ENCODE data around the gene ERCC1.

ERCC1 gene

DNA sequence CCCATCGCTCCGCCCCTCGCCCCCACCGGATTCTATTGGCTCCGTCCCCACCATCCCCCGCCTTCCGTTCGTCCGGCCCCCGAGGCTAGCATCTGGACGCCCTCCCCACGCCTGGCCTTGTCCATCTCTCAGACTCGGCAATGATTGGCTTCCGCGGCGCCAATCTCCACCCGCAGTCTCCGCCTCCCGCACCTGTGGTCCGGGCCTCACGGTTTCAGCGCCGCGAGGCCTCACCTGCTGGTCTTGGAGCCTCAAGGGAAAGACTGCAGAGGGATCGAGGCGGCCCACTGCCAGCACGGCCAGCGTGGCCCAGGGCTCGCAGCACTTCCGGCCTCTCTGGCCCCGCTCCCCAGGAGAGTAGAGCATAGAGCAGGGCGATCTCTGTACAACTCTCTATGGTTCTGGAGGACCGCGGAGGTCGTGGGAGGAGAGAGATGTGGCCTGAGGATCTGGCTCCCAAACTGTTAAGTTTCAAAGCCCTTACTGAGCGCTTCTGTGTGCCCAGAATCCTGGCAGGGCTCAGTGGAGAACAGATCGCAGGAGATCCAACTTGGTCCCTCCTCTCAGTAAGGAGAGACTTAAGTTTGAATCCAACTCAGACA is at the start of gene ERCC1:
Gene ERCC1, minus strand, starts transcription at position 329 of the 602 bp plus-strand sequence. CDS start 543 bp downstream, outside the sequence.
- peak; percentile 90 for DNase-seq (ENCODE audit: low spot score)

DNA sequence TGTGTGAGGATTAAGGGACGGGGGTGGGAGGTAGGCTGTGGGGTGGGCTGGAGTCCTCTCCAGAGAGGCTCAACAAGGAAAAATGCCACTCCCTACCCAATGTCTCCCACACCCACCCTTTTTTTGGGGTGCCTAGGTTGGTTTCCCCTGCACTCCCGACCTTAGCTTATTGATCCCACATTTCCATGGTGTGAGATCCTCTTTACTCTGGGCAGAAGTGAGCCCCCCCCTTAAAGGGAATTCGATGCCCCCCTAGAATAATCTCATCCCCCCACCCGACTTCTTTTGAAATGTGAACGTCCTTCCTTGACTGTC is 49.6 kb upstream of the ERCC1 start:
- DNase-seq (ENCODE audit: low spot score): no peak

DNA sequence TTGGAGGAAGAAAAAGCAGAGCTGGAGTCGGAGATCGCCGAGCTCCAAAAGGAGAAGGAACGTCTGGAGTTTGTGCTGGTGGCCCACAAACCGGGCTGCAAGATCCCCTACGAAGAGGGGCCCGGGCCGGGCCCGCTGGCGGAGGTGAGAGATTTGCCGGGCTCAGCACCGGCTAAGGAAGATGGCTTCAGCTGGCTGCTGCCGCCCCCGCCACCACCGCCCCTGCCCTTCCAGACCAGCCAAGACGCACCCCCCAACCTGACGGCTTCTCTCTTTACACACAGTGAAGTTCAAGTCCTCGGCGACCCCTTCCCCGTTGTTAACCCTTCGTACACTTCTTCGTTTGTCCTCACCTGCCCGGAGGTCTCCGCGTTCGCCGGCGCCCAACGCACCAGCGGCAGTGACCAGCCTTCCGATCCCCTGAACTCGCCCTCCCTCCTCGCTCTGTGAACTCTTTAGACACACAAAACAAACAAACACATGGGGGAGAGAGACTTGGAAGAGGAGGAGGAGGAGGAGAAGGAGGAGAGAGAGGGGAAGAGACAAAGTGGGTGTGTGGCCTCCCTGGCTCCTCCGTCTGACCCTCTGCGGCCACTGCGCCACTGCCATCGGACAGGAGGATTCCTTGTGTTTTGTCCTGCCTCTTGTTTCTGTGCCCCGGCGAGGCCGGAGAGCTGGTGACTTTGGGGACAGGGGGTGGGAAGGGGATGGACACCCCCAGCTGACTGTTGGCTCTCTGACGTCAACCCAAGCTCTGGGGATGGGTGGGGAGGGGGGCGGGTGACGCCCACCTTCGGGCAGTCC is 49.0 kb upstream of the ERCC1 start:
- no peak for DNase-seq (ENCODE audit: low spot score)

DNA sequence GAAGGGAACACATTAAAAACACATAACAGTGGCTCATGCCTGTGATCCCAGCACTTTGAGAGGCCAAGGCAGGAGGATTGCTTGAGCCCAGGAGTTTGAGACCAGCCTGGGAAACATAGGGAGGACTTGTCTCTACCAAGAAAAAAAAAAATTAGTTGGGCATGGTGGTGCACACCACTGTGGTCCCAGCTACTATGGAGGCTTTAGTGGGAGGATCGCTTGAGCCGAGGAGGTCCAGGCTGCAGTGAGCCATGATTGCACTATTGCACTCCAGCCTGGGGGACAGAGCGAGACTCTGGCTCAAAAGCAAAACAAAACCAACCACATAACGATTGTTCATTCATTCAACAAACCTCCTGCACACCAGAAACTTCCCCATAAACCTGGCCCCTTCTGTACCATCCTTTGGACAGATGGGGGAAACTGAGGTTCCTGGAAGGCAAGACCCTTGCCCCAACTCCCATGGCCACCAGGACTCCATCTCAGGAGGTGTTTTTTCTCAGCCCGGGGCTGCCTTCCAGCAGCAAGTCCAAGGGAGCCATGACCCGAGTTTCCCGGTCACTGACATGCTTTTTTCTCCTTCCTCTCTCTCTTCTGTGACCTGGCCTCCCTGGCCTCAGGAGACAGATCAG is 48.3 kb upstream of the ERCC1 start:
- DNase-seq (ENCODE audit: low spot score): no peak

DNA sequence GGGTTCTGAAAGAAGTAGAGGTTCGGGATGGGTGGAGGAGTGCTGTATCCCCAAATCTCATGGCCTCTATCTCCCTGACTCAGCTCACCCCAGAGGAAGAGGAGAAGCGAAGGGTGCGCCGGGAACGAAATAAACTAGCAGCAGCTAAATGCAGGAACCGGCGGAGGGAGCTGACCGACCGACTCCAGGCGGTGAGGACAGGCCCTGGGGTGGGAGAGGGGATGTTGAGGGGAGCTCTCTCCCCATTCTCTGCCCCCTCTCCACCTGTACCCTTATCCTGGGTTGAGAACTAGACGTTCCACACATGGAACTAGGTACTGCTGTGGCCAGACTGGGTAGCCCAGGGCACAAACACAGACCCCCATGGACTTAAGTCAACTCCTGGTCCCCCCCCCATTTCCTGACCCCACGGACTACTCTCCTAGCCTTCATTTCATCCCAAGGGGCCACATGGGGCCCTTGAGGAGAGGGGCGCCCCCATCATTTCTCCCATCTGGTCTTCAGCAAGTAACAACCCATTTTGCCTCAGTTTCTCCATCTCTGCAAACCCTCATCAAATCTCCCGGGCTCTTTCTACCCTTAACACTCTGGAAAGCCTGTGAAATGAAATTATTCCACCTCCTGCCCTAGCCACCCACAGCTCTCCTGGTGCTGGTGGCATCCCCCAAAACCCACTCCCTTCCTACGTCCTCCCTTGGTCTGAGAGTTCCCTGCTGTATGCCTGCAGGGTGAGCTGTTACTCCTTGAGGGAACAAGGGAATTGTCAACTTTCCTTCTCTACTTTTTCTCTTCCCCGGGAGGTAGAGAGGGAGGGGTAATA is 47.6 kb upstream of the ERCC1 start:
- no peak for DNase-seq (ENCODE audit: low spot score)

DNA sequence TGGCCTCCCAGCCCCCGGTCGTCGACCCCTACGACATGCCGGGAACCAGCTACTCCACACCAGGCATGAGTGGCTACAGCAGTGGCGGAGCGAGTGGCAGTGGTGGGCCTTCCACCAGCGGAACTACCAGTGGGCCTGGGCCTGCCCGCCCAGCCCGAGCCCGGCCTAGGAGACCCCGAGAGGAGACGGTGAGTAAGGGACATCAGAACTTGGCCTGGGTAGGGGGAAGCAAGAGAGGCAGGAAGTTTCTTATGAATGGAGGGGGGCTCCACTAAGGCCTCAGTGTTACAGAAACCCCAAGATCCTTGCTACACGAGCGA is 47.0 kb upstream of the ERCC1 start:
- no peak for DNase-seq (ENCODE audit: low spot score)

DNA sequence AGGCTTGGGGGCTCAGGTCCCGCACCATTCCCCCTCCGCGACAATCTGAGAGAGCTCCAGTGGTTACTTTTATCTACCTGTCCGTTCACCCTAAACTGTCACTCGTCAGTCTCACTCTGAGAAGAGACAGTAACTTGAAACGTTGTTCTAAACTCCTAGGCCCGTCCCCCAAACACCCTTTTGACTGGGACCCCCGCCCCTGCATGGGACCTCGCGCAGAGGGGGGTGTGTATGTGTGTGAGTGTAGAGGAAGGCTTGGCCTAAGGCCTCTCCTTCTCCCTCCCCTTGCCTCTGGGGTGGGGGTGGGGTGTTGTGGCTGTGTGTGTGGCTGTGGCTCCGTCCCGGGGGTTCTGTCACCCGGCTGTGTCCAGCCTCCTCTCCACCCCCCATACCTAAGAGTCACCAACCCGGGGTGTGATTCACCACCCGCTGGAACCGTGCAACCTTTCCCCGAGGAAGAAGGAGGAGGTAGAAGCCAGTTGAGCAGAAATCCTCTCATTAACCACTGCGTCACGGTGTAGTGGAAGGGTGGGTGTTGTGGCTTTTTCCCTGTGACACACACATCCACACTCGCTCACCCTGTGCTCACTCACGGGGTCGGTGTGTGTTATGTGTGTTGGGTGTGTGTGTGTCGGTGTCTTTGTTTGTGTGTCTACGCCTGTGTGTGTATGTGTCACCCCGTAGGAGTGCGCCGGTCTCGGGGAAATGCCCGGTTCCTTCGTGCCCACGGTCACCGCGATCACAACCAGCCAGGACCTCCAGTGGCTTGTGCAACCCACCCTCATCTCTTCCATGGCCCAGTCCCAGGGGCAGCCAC is 46.4 kb upstream of the ERCC1 start:
- DNase-seq (ENCODE audit: low spot score): no peak

DNA sequence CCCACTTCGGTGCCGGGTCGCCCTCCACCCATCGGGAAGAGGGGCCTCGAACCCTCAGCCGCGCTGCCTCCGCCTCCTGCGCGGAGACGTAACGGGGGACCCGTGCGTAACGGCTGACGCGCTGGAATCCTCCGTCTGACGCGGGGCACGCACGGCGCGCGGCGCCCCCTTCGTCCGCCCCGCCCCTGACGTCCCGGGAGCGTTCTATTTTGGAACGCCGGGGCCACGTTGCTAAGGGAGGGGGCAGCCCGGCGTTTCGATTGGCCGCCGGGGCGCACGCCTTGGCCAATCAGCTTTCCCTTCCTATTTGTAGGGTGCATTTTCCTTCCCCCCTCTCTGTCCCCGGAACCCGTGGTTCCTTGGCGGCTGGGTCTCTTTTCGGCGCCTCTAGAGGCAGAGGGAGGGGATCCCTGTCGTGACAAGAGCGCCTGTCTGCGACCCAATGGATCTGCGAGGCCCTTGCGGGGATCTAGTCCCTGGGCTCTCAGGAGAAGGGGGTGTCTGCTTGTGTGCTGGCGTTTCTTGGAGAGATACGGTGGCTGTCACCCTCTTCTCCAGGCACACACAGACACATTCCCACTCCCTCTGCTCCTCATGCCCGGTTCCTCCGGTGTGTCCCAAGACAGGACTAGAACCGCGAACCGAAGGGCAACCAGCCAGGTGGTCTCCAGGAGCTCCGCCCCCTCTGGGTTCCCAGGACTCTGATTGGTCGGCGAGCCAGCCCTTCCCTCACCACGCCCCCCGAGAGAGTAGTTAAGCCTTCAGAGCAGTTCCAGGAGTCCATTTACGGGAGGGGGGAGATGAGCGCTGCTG is 45.6 kb upstream of the ERCC1 start:
- peak; percentile 82 for DNase-seq (ENCODE audit: low spot score)

DNA sequence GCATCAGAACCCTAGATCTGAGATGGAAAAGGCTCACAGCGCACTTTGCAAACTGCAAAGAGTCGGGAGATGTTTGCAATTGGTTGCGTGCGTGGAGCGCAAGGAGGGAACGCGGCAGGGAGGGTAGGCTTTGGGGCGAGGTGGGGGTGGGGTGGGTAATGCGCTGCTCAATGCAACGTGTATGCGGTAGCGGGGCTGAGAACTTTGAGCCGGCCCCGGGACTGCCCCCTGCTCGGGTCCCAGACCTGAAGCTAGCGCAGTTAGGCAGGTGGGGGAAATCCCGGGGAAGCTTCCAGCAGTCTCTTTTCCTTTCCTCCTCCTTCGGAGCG is 45.0 kb upstream of the ERCC1 start:
- no peak for DNase-seq (ENCODE audit: low spot score)

DNA sequence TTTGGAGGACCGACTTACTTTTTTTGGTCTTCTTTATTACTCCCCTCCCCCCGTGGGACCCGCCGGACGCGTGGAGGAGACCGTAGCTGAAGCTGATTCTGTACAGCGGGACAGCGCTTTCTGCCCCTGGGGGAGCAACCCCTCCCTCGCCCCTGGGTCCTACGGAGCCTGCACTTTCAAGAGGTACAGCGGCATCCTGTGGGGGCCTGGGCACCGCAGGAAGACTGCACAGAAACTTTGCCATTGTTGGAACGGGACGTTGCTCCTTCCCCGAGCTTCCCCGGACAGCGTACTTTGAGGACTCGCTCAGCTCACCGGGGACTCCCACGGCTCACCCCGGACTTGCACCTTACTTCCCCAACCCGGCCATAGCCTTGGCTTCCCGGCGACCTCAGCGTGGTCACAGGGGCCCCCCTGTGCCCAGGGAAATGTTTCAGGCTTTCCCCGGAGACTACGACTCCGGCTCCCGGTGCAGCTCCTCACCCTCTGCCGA is 44.5 kb upstream of the ERCC1 start:
- no peak for DNase-seq (ENCODE audit: low spot score)

DNA sequence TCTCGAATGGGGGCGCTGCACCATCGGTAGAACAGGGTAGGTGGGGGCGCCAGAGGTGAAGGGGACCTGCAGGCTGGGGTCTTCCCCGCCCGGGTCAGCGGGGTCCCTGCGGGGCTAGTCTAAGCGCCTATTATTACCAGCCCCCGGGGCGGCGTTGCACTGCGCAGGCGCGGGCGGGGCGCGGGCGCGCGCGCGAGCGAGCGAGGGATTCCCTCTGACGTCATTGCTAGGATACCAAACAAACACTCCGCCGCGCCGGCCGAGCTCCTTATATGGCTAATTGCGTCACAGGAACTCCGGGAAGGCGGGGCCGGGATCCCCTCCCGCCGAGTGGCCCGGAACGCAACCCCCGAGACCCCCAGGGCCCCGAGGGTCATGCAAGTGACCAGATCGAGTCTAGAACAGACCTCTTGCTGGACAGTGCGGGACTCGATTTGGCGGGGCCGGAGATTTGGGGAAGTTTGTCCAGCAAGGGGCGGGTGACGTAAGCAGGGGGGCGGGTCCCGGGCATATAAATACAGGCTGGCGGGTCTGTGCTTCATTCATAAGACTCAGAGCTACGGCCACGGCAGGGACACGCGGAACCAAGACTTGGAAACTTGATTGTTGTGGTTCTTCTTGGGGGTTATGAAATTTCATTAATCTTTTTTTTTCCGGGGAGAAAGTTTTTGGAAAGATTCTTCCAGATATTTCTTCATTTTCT is 43.9 kb upstream of the ERCC1 start, which contains the start of gene FOSB:
Gene FOSB, plus strand, starts transcription at position 541 of the 703 bp plus-strand sequence. CDS start 591 bp downstream, outside the sequence.
- peak; percentile 96 for DNase-seq (ENCODE audit: low spot score)

DNA sequence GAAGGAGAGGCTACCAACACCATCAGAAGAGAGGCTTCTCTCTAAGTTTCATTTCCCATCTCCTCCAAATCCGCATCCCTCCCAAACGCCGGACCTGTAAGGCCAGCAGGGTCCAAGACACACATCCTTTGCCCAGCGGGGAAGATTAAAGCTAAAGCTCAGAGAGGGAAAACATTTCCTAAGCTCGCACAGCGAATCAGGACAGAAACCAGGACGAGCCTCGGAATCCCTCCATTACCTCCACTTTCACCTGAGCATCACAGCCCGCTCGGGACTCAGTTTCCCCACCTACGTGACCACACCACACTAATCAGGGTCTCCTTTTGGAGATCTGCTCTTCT is 43.4 kb upstream of the ERCC1 start:
- DNase-seq (ENCODE audit: low spot score): no peak

DNA sequence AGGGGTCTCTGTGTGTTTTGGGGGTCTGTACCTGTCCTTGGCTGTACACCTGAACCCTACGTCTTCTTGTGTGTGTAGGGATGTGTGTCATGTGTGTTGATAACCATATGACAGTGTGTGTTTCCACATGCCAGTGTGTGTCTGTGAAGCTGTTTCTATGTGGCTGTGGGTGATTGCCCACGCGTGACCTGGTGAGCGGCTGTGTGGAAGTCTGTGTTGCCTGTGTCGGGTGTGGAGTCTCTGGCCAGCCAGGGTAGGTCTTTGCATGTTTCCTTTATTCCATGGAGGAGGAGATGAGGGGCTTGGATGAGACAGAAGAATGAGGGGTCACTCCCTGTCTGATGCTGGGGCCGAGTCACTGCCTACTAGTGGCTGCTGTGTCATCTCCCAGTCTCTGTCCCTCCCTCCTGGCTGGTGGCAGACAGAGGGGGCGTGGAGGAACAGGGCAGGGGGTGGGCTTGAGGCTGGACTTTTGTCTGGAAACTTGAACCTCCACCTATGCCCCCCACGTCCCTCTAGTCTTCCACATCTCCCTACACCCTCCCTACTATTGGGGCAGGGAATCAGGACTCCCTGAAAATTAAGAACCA is 41.2 kb upstream of the ERCC1 start:
- no peak for DNase-seq (ENCODE audit: low spot score)

DNA sequence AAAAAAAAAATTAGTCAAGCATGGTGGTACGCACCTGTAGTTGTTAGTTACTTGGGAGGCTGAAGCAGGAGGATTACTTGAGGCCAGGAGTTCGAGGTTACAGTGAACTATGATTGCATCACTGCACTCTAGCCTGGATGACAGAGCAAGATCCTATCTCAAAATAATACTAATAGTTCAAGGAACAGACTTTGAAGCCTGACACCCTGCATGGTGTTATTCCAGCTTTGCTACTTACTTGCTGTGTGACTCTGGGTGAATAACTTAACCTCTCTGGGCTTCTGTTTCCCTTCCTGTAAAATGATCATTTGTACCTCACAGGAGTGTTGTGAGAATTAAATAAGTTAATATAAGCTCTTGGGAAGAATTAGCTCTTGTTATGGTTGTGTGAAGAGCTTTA is 40.6 kb upstream of the ERCC1 start:
- no peak for DNase-seq (ENCODE audit: low spot score)

DNA sequence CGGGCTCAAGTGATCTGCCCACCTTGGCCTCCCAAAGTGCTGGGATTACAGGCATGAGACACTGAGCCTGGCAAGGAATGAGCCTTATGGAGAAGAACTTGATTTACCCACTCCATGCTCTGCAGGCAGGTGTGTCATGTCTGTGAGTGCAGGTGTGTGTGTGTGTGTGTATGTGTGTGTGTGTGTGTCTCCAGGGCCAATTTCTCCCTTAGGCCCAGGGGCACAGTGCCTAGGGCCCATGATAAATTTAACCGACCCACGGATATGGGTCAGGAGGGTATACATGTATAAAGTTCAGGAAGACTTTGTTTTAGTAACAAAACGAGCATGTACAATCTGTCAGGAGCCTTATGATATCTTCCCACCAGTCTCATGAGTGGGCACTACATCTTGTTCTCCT is 39.5 kb upstream of the ERCC1 start:
- DNase-seq (ENCODE audit: low spot score): no peak

DNA sequence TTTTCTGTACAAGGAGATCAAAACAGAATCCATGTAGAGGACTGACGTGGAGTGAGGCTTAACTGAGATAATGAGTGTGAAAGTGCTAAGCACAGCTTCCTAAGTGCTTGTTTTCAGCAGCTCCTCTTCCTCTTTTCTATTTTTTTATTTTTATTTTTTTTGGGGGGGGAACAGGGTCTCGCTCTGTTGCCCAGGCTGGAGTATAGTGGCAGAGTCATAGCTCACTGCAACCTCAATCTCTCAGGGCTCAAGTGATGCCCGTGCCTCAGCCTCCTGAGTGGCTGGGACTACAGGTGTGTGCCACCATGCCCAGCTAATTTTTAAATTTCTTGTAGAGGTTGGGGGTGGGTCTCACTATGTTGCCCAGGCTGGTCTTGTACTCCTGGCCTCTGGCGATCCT is 38.5 kb upstream of the ERCC1 start:
- no peak for DNase-seq (ENCODE audit: low spot score)

DNA sequence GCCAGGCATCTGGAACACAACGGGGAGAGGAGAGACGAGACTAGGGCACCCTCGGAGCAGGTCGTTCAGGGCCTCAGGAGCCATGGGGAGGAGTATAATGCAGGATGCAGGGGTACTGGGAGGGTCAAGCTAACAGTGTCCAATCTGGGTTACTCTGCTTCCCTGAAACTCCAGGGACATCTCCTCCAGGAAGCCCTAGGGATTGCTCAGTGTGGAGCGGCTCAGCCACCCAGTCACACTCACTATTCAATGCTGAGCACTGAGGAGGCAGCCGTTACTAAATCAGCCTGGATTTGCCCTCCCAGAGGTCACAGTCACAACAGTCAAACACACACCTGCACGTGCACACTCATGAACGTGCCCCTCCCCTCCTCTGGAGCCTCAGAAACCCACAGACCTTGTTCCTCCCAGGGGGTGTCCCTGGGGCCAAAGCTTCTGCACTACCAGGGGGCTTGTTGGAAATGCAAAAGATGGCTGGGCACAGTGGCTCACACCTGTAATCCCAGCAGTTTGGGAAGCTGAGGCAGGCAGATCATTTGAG is 37.2 kb upstream of the ERCC1 start:
- DNase-seq (ENCODE audit: low spot score): no peak

DNA sequence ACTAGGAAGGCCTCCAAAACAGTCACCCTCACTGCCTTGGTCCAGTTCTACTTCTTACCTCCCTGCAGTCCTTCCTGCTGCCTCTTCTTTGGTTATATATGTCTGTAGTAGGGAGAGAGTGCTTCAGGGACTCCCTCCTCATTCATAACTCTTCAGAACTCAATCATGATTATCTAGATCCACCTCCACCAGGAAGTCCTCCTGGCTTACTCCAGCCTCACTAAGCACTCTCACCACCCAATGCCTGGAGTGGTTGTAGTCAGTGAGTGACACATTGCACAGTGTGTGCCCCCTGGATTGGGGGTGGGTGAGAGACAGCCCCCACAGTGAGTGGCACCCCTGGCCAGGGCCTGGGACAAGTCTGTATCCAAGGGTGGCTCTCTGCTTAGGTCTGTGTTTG is 34.1 kb upstream of the ERCC1 start:
- no peak for DNase-seq (ENCODE audit: low spot score)

DNA sequence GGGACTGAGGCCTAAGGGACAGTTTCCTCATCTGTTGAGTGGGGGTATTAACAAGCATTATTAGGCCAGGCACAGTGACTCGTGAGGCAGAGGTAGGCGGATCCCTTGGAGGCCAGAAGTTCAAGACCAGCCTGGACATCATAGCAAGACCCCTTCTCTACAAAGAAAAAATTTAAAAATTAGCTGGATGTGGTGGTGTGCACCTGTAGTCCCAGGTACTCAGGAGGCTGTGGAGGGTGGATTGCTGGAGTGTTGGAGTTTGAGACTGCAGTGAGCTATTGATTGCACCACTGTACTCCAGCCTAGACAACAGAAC is 32.7 kb upstream of the ERCC1 start:
- no peak for DNase-seq (ENCODE audit: low spot score)

All from globus pallidus (tissue), 1 donor.